Measurements from ENCODE around the gene DBNL. TPM values are rescaled to one million over a fixed set of nuclear protein-coding genes. Genes with fewer than 3 reads are reported as not detected.
"Not testable (repeated sequence)": the region's sequence is repeated elsewhere in the genome, so short reads cannot be mapped to it uniquely, and the experiment has no call there.

The DBNL gene
- total RNA-seq (2014; rRNA removed; shearing (Covaris generic)): 175 and 196 TPM in 2 replicates
- 145 and 163 TPM in 2 replicates for polyA plus RNA-seq (2016; fragmentation: Nextera tagmentation; extraction: Ambion mirVana)

- in situ Hi-C loops (cut with MboI): no loop called here
- Histone ChIP-seq H3K4me2 (ENCODE audit: unreplicated experiment) (peak within 1 kb of the TSS; percentile 94), H3K79me2 (ENCODE audit: insufficient read depth) (peaks cover 51% of the 10 kb centered on the region)
Measured at GRCh38 chr7:44044315-44045225, at the start of gene DBNL. Gene DBNL, plus strand, starts transcription at chr7:44044702. Its CDS starts 36 bp downstream, at chr7:44044738.

GRCh38 chr7:43997532-43997931 lies 47.0 kb upstream of the DBNL start, which contains the start of gene SPDYE1:
Gene SPDYE1, plus strand, starts transcription at chr7:43997897. Its CDS starts 2,053 bp downstream, at chr7:43999950.
- H4K20me1 ChIP-seq (ENCODE audit: insufficient read depth); H3K9ac ChIP-seq; H3K9me2 ChIP-seq (ENCODE audit: insufficient read depth); H3F3A ChIP-seq (ENCODE audit: insufficient read depth); H3K9me3 ChIP-seq (ENCODE audit: low read depth); H3K4me3 ChIP-seq; H3K27me3 ChIP-seq (replicated peaks; ENCODE audit: insufficient read depth); H3K36me3 ChIP-seq (ENCODE audit: low read depth); H3K27ac ChIP-seq; in situ Hi-C loops (cut with MboI); H2AFZ ChIP-seq; H3K4me2 ChIP-seq (ENCODE audit: unreplicated experiment); H3K79me2 ChIP-seq (ENCODE audit: insufficient read depth); DNase-seq; H3K4me1 ChIP-seq (ENCODE audit: insufficient read depth): not testable (repeated sequence)
- 86 to 93% methylated on average over 3 of the region's 3 CpGs for WGBS, 2 experiments (ENCODE audit: low coverage in 1 of 2, low lambda C conversion rate in 2 of 2, missing lambda C conversion rate in 2 of 2)

More at GRCh38 chr7:44044315-44045225, at the start of gene DBNL:
- no peaks in the 10 kb centered on the region for H3K9me2 ChIP-seq (ENCODE audit: insufficient read depth)
- H2AFZ ChIP-seq: peak within 1 kb of the TSS; percentile 83
- peak within 1 kb of the TSS; percentile 86 for H3K4me3 ChIP-seq
- peak; percentile 97 for DNase-seq
- peak within 1 kb of the TSS; percentile 88 for H3K9ac ChIP-seq
- H3F3A ChIP-seq (ENCODE audit: insufficient read depth): no peaks in the 10 kb centered on the region; the same call in 1 of the 2 replicates
- no peaks in the 10 kb centered on the region for H3K4me1 ChIP-seq (ENCODE audit: insufficient read depth)
- no peaks in the 10 kb centered on the region for H3K27me3 ChIP-seq (replicated peaks; ENCODE audit: insufficient read depth)
- peak within 1 kb of the TSS; percentile 53 for H3K27ac ChIP-seq
- H3K36me3 ChIP-seq (ENCODE audit: low read depth): no peaks in the 10 kb centered on the region
- 0 out of 2 replicates have a peak, but pooled peaks cover 3% of the 10 kb centered on the region for H4K20me1 ChIP-seq (ENCODE audit: insufficient read depth)
- TF ChIP-seq EZH2 (IDR thresholded peaks at IDR 0.05; ENCODE audit: insufficient read depth, poor library complexity, severe bottlenecking): no peak
- no peaks in the 10 kb centered on the region for H3K9me3 ChIP-seq (ENCODE audit: low read depth)
- 1 to 2% methylated on average over 42 to 65 of the region's 74 CpGs for WGBS, 2 experiments (ENCODE audit: low coverage in 1 of 2, low lambda C conversion rate in 2 of 2, missing lambda C conversion rate in 2 of 2)

GRCh38 chr7:44012081-44012480 lies 32.4 kb upstream of the DBNL start:
- H2AFZ ChIP-seq: not testable (repeated sequence)

GRCh38 chr7:44015090-44015489 lies 29.4 kb upstream of the DBNL start:
- H3K4me2 ChIP-seq (ENCODE audit: unreplicated experiment); H3K9ac ChIP-seq; H3K36me3 ChIP-seq (ENCODE audit: low read depth); H3F3A ChIP-seq (ENCODE audit: insufficient read depth); H3K27ac ChIP-seq; DNase-seq; H3K27me3 ChIP-seq (replicated peaks; ENCODE audit: insufficient read depth); H2AFZ ChIP-seq; H3K9me2 ChIP-seq (ENCODE audit: insufficient read depth); in situ Hi-C loops (cut with MboI); H3K4me3 ChIP-seq; H3K4me1 ChIP-seq (ENCODE audit: insufficient read depth); H4K20me1 ChIP-seq (ENCODE audit: insufficient read depth); H3K9me3 ChIP-seq (ENCODE audit: low read depth): not testable (repeated sequence)
- 94 to 97% methylated on average over 3 to 8 of the region's 12 CpGs for WGBS, 2 experiments (ENCODE audit: low coverage in 1 of 2, low lambda C conversion rate in 2 of 2, missing lambda C conversion rate in 2 of 2)
- H3K79me2 ChIP-seq (ENCODE audit: insufficient read depth): peaks cover 14% of the 10 kb centered on the region

More at GRCh38 chr7:44012081-44012480, 32.4 kb upstream of the DBNL start:
- H3K27me3 ChIP-seq (replicated peaks; ENCODE audit: insufficient read depth); H3K4me3 ChIP-seq; H3K9me3 ChIP-seq (ENCODE audit: low read depth); H3K9me2 ChIP-seq (ENCODE audit: insufficient read depth); in situ Hi-C loops (cut with MboI); DNase-seq; H4K20me1 ChIP-seq (ENCODE audit: insufficient read depth); H3K36me3 ChIP-seq (ENCODE audit: low read depth); H3F3A ChIP-seq (ENCODE audit: insufficient read depth); H3K4me2 ChIP-seq (ENCODE audit: unreplicated experiment); H3K4me1 ChIP-seq (ENCODE audit: insufficient read depth); H3K27ac ChIP-seq; H3K9ac ChIP-seq; H3K79me2 ChIP-seq (ENCODE audit: insufficient read depth): not testable (repeated sequence)
- WGBS, 2 experiments (ENCODE audit: low coverage in 1 of 2, low lambda C conversion rate in 2 of 2, missing lambda C conversion rate in 2 of 2): 90% methylated on average over 7 of the region's 8 CpGs

GRCh38 chr7:44018857-44019807 lies 25.4 kb upstream of the DBNL start:
- peak overlapping the region; percentile 71 for H3K4me2 ChIP-seq (ENCODE audit: unreplicated experiment)
- WGBS, 2 experiments (ENCODE audit: low coverage in 1 of 2, low lambda C conversion rate in 2 of 2, missing lambda C conversion rate in 2 of 2): 1% methylated on average over 51 to 55 of the region's 63 CpGs
- H3K9me2 ChIP-seq (ENCODE audit: insufficient read depth); H3F3A ChIP-seq (ENCODE audit: insufficient read depth); H3K36me3 ChIP-seq (ENCODE audit: low read depth); H3K27me3 ChIP-seq (replicated peaks; ENCODE audit: insufficient read depth); in situ Hi-C loops (cut with MboI); H3K4me1 ChIP-seq (ENCODE audit: insufficient read depth); H3K9me3 ChIP-seq (ENCODE audit: low read depth); H4K20me1 ChIP-seq (ENCODE audit: insufficient read depth): not testable (repeated sequence)
- H3K27ac ChIP-seq: peak overlapping the region; percentile 59
- H3K79me2 ChIP-seq (ENCODE audit: insufficient read depth): peaks cover 14% of the 10 kb centered on the region
- H3K9ac ChIP-seq: peak overlapping the region; percentile 95
- peak; percentile 95 for DNase-seq
- H3K4me3 ChIP-seq: peak overlapping the region; percentile 90
- peak overlapping the region; percentile 89 for H2AFZ ChIP-seq

GRCh38 chr7:44019825-44020224 lies 24.7 kb upstream of the DBNL start:
- 71 to 72% methylated on average over 6 of the region's 6 CpGs for WGBS, 2 experiments (ENCODE audit: low coverage in 1 of 2, low lambda C conversion rate in 2 of 2, missing lambda C conversion rate in 2 of 2)
- H3K9ac ChIP-seq; in situ Hi-C loops (cut with MboI): not testable (repeated sequence)

More at GRCh38 chr7:44019825-44020224, 24.7 kb upstream of the DBNL start:
- H3K79me2 ChIP-seq (ENCODE audit: insufficient read depth): peaks cover 14% of the 10 kb centered on the region
- not testable (repeated sequence) for H3K36me3 ChIP-seq (ENCODE audit: low read depth); H2AFZ ChIP-seq; H3K9me3 ChIP-seq (ENCODE audit: low read depth); H3K4me3 ChIP-seq; H3F3A ChIP-seq (ENCODE audit: insufficient read depth); H4K20me1 ChIP-seq (ENCODE audit: insufficient read depth); DNase-seq; H3K27ac ChIP-seq; H3K9me2 ChIP-seq (ENCODE audit: insufficient read depth); H3K27me3 ChIP-seq (replicated peaks; ENCODE audit: insufficient read depth); H3K4me1 ChIP-seq (ENCODE audit: insufficient read depth)
- H3K4me2 ChIP-seq (ENCODE audit: unreplicated experiment): peak overlapping the region; percentile 71
